ENCODE data around the gene GTF3C4. TPM values are rescaled to one million over a fixed set of nuclear protein-coding genes. Genes with fewer than 3 reads are reported as not detected.

Gene GTF3C4
- total and polyA plus RNA-seq, 7 donors = 3.8 to 12.8 (median 9.6) TPM

DNA sequence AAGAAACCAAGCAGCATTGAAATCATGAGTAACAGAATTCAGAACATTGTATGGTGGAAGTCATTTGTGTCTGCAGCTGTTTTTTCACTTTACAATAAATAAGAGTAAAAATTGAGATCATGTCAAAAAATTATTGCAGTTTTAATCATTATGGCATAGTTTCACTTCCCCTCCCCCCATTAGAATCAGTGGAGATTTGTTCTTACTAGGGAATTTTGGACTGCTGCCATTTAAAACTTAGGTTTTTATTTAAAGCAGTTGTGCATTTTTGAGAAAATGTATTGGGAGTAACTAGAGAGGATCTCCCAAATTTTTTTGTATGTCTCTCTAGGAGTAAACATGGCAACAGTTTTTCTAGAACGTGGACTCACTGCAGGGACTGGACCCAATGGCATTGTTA lies 20.4 kb downstream of the GTF3C4 start:
- DNase-seq = no peak
- Histone ChIP-seq H3K36me3 (ENCODE audit: insufficient read depth in 1 of 2, low read depth in 1 of 2) (peaks cover 2 to 63% of the 10 kb centered on the region in 2 donors), H3K4me3 (no peak overlapping the region), H3K9me3 (no peaks in the 10 kb centered on the region), H3K4me1 (no peaks in the 10 kb centered on the region), H3K27ac (no peak overlapping the region), H3K27me3 (ENCODE audit: insufficient read depth in 3 of 3, low read length in 2 of 3) (no peaks in the 10 kb centered on the region)
- TF ChIP-seq, protein P1, sequence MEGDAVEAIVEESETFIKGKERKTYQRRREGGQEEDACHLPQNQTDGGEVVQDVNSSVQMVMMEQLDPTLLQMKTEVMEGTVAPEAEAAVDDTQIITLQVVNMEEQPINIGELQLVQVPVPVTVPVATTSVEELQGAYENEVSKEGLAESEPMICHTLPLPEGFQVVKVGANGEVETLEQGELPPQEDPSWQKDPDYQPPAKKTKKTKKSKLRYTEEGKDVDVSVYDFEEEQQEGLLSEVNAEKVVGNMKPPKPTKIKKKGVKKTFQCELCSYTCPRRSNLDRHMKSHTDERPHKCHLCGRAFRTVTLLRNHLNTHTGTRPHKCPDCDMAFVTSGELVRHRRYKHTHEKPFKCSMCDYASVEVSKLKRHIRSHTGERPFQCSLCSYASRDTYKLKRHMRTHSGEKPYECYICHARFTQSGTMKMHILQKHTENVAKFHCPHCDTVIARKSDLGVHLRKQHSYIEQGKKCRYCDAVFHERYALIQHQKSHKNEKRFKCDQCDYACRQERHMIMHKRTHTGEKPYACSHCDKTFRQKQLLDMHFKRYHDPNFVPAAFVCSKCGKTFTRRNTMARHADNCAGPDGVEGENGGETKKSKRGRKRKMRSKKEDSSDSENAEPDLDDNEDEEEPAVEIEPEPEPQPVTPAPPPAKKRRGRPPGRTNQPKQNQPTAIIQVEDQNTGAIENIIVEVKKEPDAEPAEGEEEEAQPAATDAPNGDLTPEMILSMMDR (IDR thresholded peaks at IDR 0.05) = no peak
- WGBS, 3 donors = 63 to 84% (median 77%) methylated on average over 1 of the region's 1 CpG
- intact Hi-C loops (cut with DNase I) = no loop called here
- no peak for ATAC-seq

DNA sequence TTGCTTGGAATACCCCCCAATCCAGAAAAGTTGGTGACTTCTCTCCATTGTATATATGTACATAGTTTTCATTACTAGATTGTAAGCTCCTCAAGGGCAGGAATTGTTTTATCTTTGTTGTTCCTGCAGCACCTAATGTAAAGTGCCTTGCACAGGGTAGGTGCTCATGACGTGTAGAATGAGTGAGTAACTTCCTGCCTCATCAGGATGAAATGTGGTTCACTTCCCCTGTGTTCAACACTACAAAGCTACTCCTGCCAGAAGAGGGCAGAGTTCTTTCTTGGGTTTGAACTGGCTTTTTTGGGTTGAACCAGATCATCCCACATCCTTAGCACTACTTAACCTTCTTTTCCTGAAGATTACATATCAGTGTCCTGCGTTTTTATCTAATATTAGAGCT lies 23.9 kb downstream of the GTF3C4 start:
- ATAC-seq (no peak), DNase-seq (no peak)
- H3K27ac ChIP-seq = no peak overlapping the region
- TF ChIP-seq, protein P1 (IDR thresholded peaks at IDR 0.05) = no peak
- H3K27me3 ChIP-seq (ENCODE audit: insufficient read depth in 3 of 3, low read length in 2 of 3) = no peaks in the 10 kb centered on the region
- H3K4me3 ChIP-seq = no peak overlapping the region
- peaks cover 22% of the 10 kb centered on the region for H3K9me3 ChIP-seq
- WGBS, 3 donors = 44 to 56% (median 48%) methylated on average over 2 of the region's 2 CpGs
- intact Hi-C loops (cut with DNase I) = no loop called here
- H3K36me3 ChIP-seq (ENCODE audit: insufficient read depth in 1 of 2, low read depth in 1 of 2) = peaks cover 0 to 28% of the 10 kb centered on the region in 2 donors
- no peaks in the 10 kb centered on the region for H3K4me1 ChIP-seq

DNA sequence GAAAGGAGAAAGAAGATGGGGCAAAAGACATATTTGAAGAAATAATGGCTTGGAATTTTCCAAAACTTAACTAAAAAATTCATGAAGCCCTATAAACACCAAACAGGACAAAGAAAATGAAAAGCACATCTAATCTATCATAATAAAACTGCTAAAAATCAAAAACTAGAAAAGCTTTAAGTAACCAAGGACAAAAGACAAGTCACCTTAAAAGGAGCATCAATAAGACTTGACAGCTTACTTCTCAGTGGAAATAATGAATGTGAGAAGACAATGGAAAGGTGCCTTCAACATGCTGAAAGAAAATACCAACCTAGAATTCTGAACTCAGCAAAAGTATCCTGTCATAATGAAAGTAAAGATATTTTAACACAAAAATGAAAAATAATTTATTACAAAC lies 27.0 kb downstream of the GTF3C4 start:
- Histone ChIP-seq H3K9me3 (peaks cover 22% of the 10 kb centered on the region), H3K27me3 (ENCODE audit: insufficient read depth in 3 of 3, low read length in 2 of 3) (peaks cover 0 to 6% (median 0%) of the 10 kb centered on the region in 3 donors), H3K4me1 (no peaks in the 10 kb centered on the region), H3K36me3 (ENCODE audit: insufficient read depth in 1 of 2, low read depth in 1 of 2) (no peaks in the 10 kb centered on the region), H3K27ac (no peak overlapping the region), H3K4me3 (no peak overlapping the region)
- DNase-seq (no peak), ATAC-seq (no peak)
- TF ChIP-seq, protein P1 (IDR thresholded peaks at IDR 0.05) = no peak
- intact Hi-C loops (cut with DNase I) = no loop called here

DNA sequence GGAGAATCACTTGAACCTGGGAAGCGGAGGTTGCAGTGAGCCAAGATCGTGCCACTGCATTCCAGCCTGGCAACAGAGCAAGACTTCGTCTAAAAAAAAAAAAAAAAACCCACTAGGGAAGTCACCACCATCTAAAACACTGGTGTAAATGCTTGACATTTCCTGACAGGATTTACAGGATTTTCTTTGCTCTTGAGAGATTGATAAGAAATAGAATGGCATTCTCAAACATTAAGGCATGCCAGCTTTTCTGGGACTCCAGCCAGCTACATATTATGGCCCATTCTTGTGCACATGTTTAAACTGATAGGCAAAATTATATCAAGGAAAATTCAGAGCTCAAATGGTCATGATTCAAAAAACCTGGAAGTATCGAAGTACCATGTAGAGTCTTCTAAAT lies 28.7 kb downstream of the GTF3C4 start:
- Histone ChIP-seq H3K36me3 (ENCODE audit: insufficient read depth in 1 of 2, low read depth in 1 of 2) (no peaks in the 10 kb centered on the region), H3K4me3 (no peak overlapping the region), H3K4me1 (no peaks in the 10 kb centered on the region), H3K9me3 (peaks cover 22% of the 10 kb centered on the region), H3K27ac (no peak overlapping the region), H3K27me3 (ENCODE audit: insufficient read depth in 3 of 3, low read length in 2 of 3) (peaks cover 0 to 6% (median 0%) of the 10 kb centered on the region in 3 donors)
- intact Hi-C loops (cut with DNase I) = no loop called here
- TF ChIP-seq, protein P1 (IDR thresholded peaks at IDR 0.05) = no peak
- ATAC-seq (no peak), DNase-seq (no peak)
- WGBS, 3 donors = 35 to 39% (median 38%) methylated on average over 4 of the region's 4 CpGs

DNA sequence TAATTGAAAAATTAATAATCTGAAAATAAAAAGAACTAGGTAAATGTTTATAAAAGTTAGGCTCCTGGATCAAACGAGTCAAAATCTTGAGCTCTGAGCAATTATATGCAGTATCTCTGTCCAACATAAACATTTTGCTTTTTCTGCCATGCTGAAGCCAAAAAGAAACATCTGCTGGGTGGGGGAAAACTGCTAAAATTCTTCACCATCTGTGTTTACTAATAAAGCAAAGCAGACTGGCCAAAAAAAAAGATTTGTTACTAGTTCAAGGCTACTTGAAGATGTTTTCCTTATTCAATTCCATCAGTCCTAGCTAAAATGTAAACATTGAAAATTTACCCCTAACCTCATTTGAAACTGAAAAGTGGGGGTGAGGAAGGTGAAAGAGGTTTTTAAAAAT lies 29.7 kb downstream of the GTF3C4 start:
- Histone ChIP-seq H3K27me3 (ENCODE audit: insufficient read depth in 3 of 3, low read length in 2 of 3) (peaks cover 0 to 6% (median 0%) of the 10 kb centered on the region in 3 donors), H3K4me1 (no peaks in the 10 kb centered on the region), H3K4me3 (no peak overlapping the region), H3K36me3 (ENCODE audit: insufficient read depth in 1 of 2, low read depth in 1 of 2) (no peaks in the 10 kb centered on the region), H3K27ac (no peak overlapping the region), H3K9me3 (peaks cover 22% of the 10 kb centered on the region)
- no peak for DNase-seq
- WGBS, 3 donors = 5 to 11% (median 5%) methylated on average over 1 of the region's 1 CpG
- ATAC-seq = no peak
- TF ChIP-seq, protein P1 (IDR thresholded peaks at IDR 0.05) = no peak
- intact Hi-C loops (cut with DNase I) = no loop called here

Data from psoas muscle (tissue), 8 donors.